Midbrain (tissue), 1 donor: Measurements from ENCODE around the gene HHLA2.
"Not testable (repeated sequence)": the region's sequence is repeated elsewhere in the genome, so short reads cannot be mapped to it uniquely, and the experiment has no call there.

Experiments
- DNase-seq: peaks from one replicate; lab custom pipeline; 2025; lab: John Stamatoyannopoulos, UW

HHLA2 gene, protein sequence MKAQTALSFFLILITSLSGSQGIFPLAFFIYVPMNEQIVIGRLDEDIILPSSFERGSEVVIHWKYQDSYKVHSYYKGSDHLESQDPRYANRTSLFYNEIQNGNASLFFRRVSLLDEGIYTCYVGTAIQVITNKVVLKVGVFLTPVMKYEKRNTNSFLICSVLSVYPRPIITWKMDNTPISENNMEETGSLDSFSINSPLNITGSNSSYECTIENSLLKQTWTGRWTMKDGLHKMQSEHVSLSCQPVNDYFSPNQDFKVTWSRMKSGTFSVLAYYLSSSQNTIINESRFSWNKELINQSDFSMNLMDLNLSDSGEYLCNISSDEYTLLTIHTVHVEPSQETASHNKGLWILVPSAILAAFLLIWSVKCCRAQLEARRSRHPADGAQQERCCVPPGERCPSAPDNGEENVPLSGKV

DNA sequence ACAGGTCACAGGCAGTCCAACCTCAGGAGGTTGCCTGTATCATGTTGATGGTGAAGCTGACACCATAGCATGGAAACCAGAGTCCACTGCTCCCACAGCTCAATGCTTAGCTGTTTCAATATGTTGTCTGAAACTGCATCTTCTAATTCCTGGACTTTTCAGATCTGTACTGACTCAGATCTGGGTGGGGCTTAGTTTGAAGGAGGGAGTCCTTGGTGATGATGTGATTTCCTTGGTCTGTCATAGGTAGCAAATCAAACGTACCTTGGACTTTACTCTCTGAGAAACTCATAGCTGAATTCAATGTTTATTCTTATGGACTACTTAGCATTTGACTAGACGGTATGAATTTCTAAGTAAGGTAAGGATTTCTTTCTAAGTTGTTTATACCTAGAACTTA lies at the start of gene HHLA2:
TSS of gene HHLA2 (plus strand) at position 310 of the 400 bp plus-strand sequence. CDS start 55,266 bp downstream, outside the sequence.
- no peak for DNase-seq

DNA sequence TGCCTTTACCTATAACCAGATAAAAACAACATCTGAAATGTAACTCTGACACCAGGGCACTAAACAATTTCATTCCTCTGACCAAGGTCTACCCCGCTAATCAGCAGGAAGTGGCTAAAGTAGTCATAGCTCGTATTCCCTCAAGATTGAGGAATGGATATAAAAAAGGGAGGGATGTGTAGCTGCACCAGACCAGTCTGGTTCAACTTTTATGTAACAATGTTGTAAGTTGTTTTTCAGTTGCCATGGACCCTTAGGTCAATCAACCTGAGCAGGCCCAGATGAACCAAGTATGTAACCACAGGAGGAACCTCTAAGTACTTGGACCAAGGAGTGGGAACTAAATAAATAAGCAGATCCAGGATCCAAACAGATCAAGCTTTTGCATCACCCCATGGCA lies 45.7 kb upstream of the HHLA2 start:
- DNase-seq, result no peak

DNA sequence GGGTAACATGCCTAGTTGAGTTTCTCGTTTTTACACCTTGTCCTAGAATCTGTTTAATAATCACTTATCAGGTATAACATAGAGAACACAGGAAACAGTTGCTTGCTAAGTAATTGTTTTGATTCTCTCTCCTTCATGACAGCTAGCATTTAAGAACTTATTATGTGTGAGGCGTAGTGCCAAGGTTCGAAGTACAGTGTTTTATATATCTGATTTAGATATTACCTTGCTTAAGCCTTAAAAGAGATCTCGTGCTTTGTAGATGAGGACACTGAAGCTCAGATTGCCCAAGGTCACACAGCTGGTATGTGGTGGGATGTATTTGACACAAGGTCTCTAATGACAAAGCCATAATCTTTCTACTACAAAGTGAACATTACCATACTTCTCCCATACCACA lies 45.1 kb upstream of the HHLA2 start:
- no peak for DNase-seq

DNA sequence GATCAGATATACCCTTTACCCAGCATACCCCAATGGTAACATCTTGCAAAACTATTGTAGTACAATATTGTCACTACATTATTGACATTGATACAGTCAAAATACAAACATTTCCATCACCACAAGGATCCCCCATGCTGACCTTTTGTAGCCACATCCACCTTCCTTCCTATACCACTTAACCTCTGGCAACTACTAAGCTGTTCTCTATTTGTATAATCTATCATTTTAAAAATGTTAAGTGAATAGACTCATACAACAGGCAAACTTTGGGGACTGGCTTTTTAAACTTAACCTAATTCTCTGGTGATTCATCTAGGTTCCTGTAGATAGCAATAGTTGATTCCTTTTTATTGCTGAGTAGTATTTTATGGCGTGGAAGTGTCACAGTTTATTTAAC lies 44.5 kb upstream of the HHLA2 start:
- no peak for DNase-seq

DNA sequence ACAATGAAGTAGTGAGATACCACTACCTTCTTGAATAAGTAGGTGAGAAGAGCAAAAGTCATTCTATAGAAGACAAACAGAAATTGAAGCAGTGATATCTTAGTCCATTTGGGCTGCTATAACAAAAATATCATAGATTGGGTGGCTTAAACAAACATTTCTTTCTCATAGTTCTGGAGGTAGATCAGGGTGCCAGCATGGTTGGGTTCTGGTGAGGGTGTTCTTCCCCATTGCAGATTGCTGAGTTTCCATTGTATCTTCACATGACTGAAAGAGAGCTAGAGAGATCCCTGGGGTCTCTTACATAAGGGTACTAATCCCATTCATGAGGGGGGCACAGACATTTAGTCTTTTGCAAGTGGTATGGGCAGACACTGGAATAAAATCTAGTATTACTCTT lies 41.2 kb upstream of the HHLA2 start:
- no peak for DNase-seq

DNA sequence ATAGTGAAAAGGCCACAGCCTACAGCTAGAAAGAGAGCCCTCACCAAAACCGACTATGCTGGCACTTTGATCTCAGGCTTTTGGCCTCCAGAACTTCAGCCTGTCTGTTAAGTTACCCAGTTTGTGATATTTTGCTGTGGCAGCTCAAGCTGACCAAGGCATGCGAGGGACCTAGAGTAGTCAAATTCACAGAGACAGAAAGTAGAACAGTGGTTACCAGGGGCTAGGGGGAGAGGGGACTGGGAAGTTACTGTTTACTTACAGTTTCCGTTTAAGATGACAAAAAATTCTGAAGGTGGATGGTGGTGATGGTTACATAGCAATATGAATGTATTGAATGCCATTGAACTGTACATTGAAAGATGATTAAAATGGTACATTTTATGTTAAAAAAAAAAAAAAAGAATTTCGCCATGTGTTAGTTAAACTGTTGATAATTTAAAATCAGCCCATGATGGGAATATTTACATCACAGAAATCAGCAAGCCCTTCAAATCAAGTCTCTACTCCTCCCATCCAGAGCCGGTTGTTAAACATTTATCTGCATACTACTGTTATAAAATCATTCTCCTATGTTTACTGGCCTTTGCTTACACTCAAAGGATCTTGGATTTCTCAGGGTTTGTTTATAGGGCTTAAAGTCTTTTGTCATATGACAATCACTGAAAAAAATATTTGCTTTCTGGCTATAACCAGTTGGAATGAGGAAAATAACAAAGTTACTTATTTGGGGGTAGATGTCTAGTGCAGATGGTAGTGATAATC lies 31.6 kb upstream of the HHLA2 start:
- DNase-seq, result not testable (repeated sequence)

DNA sequence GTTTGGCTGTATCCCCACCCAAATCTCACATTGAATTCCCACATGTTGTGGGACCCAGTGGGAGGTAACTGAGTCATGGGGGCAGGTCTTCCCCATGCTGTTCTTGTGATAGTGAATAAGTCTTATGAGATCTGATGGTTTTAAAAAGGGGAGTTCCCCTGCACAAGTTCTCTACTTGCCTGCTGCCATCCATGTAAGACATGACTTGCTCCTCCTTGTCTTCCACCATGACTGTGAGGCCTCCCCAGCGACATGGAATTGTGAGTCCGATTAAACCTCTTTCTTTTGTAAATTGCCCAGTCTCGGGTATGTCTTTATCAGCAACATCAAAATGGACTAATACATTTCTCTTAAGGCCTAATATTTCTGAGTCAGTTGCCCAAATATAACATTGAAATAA lies 28.1 kb upstream of the HHLA2 start:
- DNase-seq, result not testable (repeated sequence)

DNA sequence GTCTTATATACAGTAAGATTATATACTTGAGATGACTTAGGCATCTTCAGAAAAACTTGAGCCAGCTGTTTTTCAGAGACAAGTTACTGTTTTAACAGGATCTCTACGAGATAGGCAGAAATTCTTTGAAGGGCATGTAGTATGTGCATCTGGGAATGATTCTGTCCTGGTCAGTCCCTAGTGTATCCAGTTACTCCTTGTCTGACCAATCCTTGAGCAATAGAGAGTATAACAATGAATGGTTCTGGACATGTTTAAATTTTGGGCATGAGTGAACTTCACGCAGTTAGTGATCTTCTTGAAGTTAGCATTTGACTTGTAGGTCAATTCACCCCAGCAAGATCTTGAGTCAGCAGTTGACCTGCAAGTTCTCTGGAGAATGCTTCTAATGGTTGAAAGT lies 24.7 kb upstream of the HHLA2 start:
- DNase-seq, result no peak

DNA sequence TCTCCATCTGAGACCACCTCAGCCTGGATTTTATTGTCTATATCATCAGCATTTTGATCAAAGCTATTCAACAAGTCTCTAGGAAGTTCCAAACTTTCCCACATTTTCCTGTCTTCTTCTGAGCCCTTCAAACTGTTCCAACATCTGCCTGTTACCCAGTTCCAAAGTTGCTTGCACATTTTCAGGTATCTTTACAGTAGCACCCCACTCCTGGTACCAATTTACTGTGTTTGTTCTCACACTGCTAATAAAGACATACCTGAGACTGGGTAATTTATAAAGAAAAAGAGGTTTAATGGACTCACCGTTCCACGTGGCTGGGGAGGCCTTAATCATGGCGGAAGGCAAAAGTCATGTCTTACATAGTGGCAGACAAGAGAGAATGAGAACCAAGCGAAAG lies 17.3 kb upstream of the HHLA2 start:
- not testable (repeated sequence) for DNase-seq

DNA sequence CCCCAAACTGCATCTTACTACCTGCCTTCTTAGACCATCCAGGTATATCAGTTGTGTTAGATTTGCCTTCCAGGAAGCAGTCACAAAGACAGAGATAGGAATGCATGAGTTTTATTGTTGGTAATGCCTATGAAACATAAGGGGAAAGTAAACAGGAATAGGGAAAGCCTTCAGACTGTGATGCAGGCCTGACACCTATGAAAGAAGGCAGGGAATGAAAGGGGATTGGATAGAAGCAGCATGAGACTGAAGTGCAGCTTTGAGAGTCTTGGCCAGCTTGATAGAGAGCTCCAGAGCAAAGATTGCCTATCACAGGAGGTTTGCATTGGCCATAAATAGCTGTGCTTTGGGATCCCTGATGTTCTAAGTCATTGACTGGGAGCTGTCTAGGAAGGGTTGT lies 15.9 kb upstream of the HHLA2 start:
- DNase-seq, result no peak

DNA sequence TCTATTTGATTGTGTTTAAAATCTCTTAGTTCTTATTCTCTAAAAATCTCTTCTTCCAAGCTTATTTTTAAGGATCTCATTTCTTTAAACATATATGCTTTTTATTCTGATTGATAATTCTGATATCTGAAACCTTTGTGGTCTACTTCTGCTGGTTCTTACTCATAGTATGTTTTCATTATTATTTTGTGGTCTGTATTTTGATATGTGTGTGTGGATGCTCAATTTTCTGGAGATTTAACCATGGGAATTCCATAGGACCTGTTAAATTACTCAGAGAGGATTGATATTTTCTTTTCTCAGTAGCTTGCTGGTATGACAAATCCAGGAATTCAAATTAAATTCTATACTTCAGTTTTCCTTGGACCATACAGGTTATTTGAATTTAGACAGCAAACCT lies 14.7 kb upstream of the HHLA2 start:
- DNase-seq, result no peak

DNA sequence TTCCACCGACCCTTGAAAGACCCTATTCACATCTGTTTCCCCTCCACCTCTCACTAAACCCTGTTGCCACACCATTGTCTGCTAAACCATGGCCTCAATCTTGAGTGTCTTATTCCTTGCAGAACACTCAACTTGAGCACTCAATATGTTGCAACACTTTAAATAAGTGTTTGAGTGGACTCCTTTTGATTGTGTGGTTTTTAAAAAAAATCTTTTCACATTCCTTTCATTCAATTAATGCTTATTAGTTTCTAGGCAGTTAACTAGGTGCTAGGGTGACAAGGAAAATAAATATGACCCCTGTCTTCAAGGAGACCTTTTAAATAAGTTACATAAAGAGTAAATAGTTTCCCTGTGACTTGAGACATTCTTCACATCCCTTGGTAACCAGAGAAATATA lies 13.3 kb upstream of the HHLA2 start:
- no peak for DNase-seq

DNA sequence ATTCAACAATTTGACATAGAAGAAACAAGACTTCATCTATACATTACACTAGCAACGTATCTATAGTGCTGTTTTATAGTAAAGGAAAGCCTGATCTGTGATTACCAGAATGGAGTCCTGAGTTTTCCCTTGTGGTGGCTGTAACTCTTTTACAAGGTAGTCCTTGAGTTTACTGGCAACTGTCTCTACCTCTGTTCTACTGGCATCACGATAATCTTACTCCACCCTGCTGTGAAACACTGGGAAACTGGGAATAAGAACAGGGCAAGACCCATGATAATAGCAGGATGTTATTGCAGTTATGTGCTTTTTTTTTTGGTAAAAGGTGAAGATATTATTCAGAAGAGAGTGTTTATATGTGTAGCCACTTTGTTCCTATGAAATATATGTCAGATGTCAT lies 12.4 kb upstream of the HHLA2 start:
- DNase-seq, result no peak

DNA sequence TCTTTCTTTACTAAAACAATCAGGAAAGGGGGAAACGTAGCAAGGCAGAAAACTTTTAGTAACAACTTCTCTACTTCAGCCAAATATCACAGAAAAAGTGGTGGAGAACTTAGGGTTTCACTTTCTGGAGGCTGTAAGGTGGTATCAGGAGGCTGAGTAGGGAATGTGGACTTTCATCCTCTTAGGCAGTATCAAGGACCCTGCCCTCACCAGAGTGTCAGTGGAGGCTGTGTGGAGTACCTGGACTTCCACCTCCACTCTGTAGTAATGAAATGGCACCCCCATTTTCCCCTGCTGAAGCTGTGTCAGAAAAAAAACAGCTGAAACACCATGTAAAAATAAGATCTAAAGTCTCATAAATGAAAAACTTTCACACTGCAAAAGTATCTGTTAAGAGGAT lies 11.2 kb upstream of the HHLA2 start:
- no peak for DNase-seq

DNA sequence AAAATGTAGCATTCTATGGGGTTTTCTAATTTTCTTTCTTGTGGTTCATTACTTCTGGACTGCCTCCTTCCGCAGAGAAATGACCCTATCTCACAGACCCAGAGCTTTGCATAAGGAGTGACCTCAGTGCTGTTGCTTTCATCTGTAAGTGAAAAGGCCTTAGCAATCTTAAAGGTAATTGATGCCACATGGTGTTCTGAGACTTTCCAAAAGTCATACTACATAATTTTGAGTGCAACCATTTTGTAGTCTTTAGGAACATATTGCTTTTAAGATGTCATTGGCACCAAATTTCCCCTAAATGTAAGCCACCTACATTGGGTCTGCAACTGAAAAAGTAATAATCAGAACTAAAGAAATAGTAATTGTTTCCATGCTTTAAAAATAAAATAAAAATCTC lies 9.2 kb upstream of the HHLA2 start:
- no peak for DNase-seq

DNA sequence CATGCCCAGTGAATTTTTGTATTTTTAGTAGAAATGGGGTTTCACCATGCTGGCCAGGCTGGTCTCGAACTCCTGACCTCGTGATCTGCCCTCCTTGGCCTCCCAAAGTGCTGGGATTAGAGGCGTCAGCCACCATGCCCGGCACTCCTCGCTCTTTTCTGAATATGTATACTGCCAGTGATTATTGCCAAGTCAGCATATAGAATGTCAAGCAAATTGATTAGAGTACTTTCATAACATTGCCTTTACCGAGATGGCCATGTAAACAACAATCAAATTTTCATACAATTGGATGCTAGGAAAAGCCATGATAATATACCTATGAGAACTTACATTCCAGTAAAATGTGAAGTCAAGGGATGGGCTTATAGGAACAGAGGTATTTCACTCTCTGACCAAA lies 8.2 kb upstream of the HHLA2 start:
- not testable (repeated sequence) for DNase-seq

DNA sequence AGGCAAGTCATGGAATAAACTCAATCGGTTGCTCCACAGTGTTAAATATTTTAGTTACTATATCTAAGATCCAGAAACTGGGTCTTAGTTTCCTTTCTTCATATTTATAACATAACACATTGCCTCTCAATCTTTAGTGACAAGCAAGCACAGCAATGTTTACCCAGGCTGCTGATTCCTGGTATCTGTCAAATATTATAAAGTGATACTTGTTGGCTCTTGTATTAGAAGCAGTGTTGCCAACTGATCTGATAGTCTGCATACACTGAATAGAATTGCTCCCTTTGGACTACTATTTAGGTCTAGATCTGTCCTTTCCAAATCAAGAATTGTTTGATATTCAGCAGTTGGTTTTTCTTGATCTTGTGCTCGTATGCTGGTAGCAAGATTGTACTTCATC lies 7.2 kb upstream of the HHLA2 start:
- no peak for DNase-seq

DNA sequence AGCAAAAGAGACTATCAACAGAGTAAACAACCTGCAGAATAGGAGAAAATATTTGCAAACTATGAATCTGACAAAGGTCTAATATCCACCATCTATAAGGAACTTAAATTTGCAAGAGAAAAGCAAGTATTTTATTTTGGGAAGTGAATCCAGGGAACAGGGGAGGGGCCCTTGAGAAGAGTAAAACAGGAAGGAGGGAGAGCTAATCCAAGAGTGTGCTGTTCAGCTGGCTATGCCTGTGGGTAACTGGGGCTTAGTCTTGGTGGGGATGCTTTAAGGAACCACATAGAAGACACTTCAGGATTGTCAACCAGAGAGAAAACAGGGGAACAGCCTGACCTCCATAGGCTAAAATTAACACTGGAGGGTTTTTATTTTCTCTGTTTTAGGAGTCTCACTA lies 3.9 kb upstream of the HHLA2 start:
- no peak for DNase-seq

DNA sequence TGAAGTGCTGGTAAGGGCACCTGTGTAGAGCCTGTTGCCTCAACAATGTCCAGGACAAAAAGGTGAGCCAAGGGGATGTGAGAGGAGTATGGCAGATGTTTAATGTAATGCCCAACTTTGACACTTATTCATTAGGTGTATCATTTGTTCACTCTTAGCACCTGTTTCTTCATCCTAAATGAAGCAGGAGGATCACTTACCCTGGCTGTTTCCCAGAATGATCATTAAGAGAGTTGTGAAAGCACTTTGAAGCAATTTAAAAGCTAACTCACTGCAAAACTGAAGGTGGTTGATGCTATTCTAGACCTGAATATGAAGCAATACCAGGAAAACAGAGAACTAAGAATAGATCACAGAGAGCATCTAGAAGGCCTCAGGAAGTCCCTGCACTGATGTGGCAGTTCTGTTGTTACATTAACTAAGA lies 3.4 kb upstream of the HHLA2 start:
- DNase-seq, result no peak

DNA sequence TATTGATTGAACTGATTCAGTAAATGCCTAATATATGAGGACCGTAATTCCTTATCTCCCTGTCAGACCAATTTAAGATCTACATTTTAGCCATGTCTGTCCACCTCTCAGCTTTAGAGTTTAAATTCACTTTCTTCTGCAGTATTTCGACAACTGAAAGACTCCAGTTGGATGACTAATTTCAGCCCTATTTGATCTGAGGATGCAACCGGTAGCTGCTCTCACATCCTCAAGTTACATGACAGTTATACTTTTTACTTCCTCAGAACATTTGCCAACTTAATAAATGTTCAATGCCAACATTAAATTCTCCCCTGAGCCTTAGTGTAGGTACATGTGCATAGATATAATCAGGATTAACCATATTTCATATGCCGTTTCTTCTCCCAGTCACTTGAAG lies 2.5 kb upstream of the HHLA2 start:
- DNase-seq, result no peak

DNA sequence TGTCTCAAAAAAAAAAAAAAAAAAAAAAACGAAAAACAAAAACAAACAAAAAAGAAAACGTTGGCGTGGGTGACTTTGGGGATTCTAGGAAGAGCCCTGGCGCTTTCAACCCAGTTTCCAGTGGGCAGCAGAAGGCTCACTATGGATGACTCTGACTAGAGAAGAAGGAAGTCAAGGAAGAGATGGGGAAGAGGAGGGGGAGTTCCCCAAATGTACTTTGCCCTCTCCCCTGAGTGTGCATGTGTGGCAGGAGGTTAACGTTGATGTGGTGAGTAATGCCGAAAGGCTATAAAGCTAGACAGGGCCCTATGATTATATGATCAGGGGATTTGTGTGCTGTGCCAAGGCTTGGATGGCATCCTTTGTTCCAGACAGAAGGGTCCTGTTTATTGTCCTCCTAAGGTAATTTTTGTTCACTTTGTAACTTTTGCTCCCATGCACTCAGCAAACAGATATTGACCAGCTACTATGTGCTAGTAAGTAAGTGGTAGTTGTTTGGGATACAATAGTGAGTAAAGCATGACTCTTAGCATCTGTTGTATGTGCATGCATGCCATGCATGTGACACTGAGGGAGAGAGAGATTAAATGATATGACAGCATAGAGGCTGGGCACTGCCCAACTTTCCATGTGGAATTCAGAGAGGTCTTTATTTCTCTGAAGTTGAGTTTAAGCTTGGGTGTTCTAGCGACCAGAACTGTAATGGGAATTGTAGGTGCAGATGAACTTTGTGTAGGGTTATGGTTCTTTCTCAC lies 750 bp upstream of the HHLA2 start:
- DNase-seq, result no peak

DNA sequence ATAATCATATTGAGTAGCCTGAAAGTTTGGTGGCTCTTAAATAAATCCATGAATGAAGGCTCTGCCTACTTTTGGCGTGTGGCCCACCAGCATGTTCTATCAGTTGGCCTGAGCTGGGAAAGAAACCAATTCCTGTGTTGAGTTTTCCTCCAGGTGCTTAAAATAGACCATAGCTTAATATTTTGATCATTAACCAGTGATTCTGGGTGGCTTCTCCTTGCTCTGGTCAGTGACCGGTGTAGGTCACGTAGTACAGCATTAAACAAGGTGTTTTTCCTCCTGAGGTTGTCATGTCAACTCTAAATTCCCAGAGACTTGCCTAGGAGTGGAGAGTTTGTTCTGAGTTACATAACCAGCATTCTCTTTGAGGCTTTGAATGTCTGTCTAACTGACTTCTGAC lies 1.3 kb downstream of the HHLA2 start:
- DNase-seq, result no peak

DNA sequence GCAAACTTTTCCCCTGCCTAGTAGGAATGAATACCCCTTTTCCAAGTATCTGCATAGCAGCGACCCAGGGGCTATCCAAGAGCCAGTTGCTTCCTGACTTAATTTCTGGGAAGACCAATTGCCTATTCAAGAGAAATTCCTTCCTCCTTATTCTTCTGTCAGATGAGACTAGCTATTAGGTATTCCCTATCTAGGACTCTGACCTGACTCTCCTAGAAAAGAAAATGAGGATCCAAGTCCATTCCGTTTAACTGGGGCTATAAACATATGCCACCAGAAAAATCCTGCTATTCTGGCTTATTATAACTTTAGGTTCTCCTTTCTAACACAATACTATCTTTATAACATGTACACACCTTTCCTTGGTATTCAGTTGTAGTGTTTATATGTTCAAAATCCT lies 1.7 kb downstream of the HHLA2 start:
- DNase-seq, result no peak
